Prostate gland (tissue), 2 donors: ENCODE results near the gene CALHM3. TPM values are rescaled to one million over a fixed set of nuclear protein-coding genes. Genes with fewer than 3 reads are reported as not detected.

ENCODE experiments used
- DNase-seq: peaks from one replicate; pipeline ENCODE4 v3.0.0-alpha.2; 2019; ENCODE audit warnings: low spot score
- H3K27ac ChIP-seq, 2 donors: fragments of 200-600 bp; sonication (generic); 2 replicates each; pipeline ENCODE4 v1.5.1; 2017 to 2019
- H3K27me3 ChIP-seq: fragments of 200-600 bp; sonication (generic); replicated peaks from 2 replicates; pipeline ENCODE4 v1.5.1; 2019; ENCODE audit not compliant: insufficient read depth
- H3K36me3 ChIP-seq, 2 donors: fragments of 200-600 bp; sonication (generic); 1 replicate in 1 of 2; 2 replicates in 1 of 2; pipeline versions ENCODE4 v1.5.1 to v1.8.1; 2017 to 2019
- H3K4me1 ChIP-seq: fragments of 200-600 bp; sonication (generic); replicated peaks from 2 replicates; pipeline ENCODE4 v1.5.1; 2019
- H3K4me3 ChIP-seq, 2 donors: fragments of 200-600 bp; sonication (generic); 2 replicates each; pipeline ENCODE4 v1.5.1; 2017 to 2019
- H3K9me3 ChIP-seq: fragments of 200-600 bp; sonication (generic); 2 replicates; pipeline ENCODE4 v1.5.1; 2017
- POLR2A ChIP-seq: fragments of 450-650 bp; IDR thresholded peaks from one replicate; pipeline ENCODE4 v1.6.1; 2016; ENCODE audit warnings: antibody characterized with exemption, mild to moderate bottlenecking
- POLR2AphosphoS5 ChIP-seq: sonication (generic); formaldehyde crosslinking; IDR thresholded peaks from one replicate; pipeline ENCODE4 v1.6.1; 2017; ENCODE audit warnings: antibody characterized with exemption
- WGBS: methylation state at CpG from one replicate; pipeline ENCODE4 v1.1.5; 2018; 5-methylcytosine and 5-hydroxymethylcytosine counted together
- intact Hi-C: fragments of 100-400 bp; cut with DNase I; formaldehyde crosslinking; loops from one replicate; pipeline ENCODE4 v1.14.2; 2022
- total RNA-seq, 2 donors: library from RNA; depleted of rRNA; stranded (reverse); fragments of >200 nt; gene quantifications; one replicate each; pipeline ENCODE4 v1.1.0, GENCODE V29; 2016
- TF ChIP-seq, protein P1 (sequence below), 4 experiments: fragments of 200-600 bp in 2 of 4; fragments of 450-650 bp in 2 of 4; sonication (generic) in 2 of 4; IDR thresholded peaks; 1 replicate in 3 of 4; 2 replicates in 1 of 4; pipeline ENCODE4 v1.5.1; 2016 to 2019; ENCODE audit warnings: antibody characterized with exemption in 4 of 4, mild to moderate bottlenecking in 2 of 4, moderate library complexity in 2 of 4

The CALHM3 gene
- total RNA-seq, 2 donors from 2014 or later = 0.51 TPM; not detected in 1

DNA sequence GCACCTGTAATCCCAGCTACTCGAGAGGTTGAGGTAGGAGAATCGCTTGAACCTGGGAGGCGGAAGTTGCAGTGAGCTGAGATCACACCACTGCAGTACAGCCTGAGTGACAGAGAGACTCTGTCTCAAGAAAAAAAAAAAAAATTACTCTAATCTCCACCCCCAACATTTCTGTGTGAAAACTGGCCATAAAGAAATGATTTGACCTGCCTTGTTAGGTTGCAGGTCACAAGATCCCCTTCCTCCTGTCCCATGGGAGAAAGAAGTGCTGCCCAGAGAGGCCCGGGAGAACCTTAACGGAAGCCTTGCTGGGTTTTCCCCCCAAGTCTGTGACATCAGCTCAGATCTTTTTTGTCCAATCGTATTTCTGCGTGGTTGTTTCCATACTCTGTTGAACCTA, 11.6 kb downstream of the CALHM3 start:
- H3K4me1 ChIP-seq = no peaks in the 10 kb centered on the region
- H3K27ac ChIP-seq = no peak overlapping the region
- H3K9me3 ChIP-seq = no peaks in the 10 kb centered on the region
- no peak overlapping the region for H3K4me3 ChIP-seq
- intact Hi-C loops = no loop called here
- no peak for DNase-seq
- no peaks in the 10 kb centered on the region for H3K36me3 ChIP-seq
- WGBS = 89% methylated on average over 7 of the region's 7 CpGs
- H3K27me3 ChIP-seq = no peaks in the 10 kb centered on the region
- no peak for TF ChIP-seq POLR2AphosphoS5

DNA sequence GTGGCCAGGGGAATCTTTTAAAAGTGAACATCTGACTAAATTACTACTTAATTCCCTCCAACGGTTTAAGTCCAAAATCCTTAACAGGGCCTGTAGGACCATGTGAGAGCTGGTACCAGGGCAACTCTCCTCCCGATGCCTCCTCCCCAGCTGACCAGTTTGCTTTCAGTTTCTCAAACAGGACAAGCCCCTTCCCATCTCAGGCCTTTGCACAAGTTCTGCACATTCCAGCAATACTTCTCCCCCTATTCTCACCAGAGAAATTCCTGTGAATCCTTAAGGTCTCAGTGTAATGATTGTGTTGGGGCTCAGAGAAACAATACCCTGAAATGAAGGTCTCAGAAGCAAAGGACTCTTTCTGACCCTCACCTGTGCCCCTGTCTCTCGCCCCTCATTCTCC, 12.3 kb downstream of the CALHM3 start:
- Histone ChIP-seq H3K4me1 (no peaks in the 10 kb centered on the region), H3K36me3 (no peaks in the 10 kb centered on the region), H3K4me3 (no peak overlapping the region), H3K9me3 (no peaks in the 10 kb centered on the region), H3K27me3 (no peaks in the 10 kb centered on the region), H3K27ac (no peak overlapping the region)
- intact Hi-C loops = no loop called here
- no peak for TF ChIP-seq POLR2A
- TF ChIP-seq, protein P1, sequence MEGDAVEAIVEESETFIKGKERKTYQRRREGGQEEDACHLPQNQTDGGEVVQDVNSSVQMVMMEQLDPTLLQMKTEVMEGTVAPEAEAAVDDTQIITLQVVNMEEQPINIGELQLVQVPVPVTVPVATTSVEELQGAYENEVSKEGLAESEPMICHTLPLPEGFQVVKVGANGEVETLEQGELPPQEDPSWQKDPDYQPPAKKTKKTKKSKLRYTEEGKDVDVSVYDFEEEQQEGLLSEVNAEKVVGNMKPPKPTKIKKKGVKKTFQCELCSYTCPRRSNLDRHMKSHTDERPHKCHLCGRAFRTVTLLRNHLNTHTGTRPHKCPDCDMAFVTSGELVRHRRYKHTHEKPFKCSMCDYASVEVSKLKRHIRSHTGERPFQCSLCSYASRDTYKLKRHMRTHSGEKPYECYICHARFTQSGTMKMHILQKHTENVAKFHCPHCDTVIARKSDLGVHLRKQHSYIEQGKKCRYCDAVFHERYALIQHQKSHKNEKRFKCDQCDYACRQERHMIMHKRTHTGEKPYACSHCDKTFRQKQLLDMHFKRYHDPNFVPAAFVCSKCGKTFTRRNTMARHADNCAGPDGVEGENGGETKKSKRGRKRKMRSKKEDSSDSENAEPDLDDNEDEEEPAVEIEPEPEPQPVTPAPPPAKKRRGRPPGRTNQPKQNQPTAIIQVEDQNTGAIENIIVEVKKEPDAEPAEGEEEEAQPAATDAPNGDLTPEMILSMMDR (IDR thresholded peaks at IDR 0.05) = no peak
- no peak for TF ChIP-seq POLR2AphosphoS5
- DNase-seq = no peak
- 88% methylated on average over 3 of the region's 3 CpGs for WGBS

DNA sequence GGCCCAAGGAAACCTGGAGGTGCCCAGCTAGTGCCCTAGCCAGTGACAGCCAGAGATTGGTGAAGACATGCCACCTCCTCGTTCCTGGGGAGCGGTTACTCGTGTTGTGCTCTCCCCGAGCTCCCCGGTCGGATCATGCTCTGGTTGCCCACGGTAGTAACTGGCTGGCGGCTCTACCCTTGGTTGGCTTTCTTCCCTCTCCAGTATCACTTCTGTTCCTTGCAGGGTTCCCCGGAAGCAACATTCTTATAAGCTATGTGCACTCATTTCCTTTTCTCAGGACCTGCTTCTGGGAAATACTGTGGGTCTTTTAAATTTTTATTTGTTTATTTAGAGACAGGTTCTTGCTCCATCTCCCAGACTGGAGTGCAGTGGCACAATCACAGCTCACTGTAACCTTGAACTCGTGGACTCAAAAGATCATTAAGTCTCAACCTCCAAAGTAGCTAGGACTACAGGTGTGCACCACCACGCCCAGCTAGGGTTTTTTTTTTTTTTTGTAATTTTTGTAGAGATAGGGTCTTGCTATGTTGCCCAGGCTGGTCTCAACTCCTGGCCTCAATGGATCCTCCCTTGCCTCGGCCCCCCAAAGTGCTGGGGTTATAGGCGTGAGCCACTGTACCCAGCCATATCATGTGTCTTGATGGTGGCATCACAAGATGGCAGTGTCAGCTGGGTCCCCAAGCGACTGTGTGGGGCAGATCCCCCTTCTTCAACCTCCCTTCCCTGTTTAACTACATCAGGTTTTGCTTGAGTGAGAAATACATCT, 13.4 kb downstream of the CALHM3 start:
- no peak overlapping the region for H3K27ac ChIP-seq
- H3K4me3 ChIP-seq = no peak overlapping the region
- no peaks in the 10 kb centered on the region for H3K36me3 ChIP-seq
- no peaks in the 10 kb centered on the region for H3K27me3 ChIP-seq
- no peaks in the 10 kb centered on the region for H3K9me3 ChIP-seq
- TF ChIP-seq, protein P1 (IDR thresholded peaks at IDR 0.05) = no peak
- TF ChIP-seq POLR2A (no peak), POLR2AphosphoS5 (no peak)
- H3K4me1 ChIP-seq = no peaks in the 10 kb centered on the region
- WGBS = 71% methylated on average over 14 of the region's 14 CpGs
- no peak for DNase-seq
- intact Hi-C loops = no loop called here

DNA sequence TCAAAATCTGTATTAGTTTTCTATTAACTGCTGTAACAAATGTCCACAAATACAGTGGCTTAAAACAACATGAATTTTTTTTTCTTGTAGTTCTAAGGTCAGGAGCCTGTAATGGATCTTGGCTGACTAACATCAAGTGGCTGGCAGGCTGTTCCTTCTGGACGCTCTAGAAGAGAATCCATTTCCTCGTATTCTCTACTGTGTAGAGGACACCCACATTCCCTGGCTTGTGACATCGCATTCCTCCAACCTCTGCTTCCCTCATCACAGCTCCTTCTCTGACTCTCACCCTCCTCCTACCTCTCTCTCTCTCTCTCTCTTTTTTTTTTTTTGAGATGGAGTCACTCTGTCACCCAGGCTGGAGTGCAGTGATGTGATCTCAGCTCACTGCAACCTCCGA, 15.5 kb downstream of the CALHM3 start:
- TF ChIP-seq, protein P1 (IDR thresholded peaks at IDR 0.05) = no peak
- intact Hi-C loops = no loop called here
- Histone ChIP-seq H3K27me3 (no peaks in the 10 kb centered on the region), H3K27ac (no peak overlapping the region), H3K36me3 (no peaks in the 10 kb centered on the region), H3K9me3 (no peaks in the 10 kb centered on the region), H3K4me1 (no peaks in the 10 kb centered on the region), H3K4me3 (no peak overlapping the region)
- 87% methylated on average over 4 of the region's 4 CpGs for WGBS
- DNase-seq = no peak

DNA sequence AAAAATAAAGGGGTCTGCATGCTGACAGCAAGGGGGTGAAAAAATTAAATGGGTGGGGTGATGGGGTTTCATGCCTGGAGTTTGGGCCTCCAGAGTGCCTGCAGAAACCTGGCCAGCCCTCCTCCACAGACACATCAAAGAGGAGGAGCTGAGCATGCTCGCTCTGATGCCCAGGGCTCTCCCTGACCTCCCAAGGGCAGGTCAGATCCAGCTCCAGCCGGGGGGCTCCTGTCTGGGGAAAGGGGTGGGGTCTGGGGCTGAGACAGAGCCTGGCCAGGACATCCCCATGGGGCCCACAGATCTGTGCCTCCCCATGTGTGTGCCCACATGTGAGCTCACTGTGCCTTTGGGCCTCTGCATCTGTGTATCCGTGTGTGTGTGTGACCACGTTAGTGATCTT, 19.4 kb downstream of the CALHM3 start:
- WGBS = 77% methylated on average over 4 of the region's 4 CpGs
- Histone ChIP-seq H3K4me1 (no peaks in the 10 kb centered on the region), H3K27me3 (no peaks in the 10 kb centered on the region), H3K36me3 (no peaks in the 10 kb centered on the region), H3K27ac (no peak overlapping the region), H3K4me3 (no peak overlapping the region), H3K9me3 (no peaks in the 10 kb centered on the region)
- intact Hi-C loops = no loop called here
- DNase-seq = no peak
- TF ChIP-seq POLR2A (no peak), POLR2AphosphoS5 (no peak)
- TF ChIP-seq, protein P1 (IDR thresholded peaks at IDR 0.05) = no peak
